Diencephalon (tissue), 1 donor: ENCODE measurements around the gene NCKAP1. TPM values are rescaled to one million over a fixed set of nuclear protein-coding genes. Genes with fewer than 3 reads are reported as not detected.

ENCODE experiments used
- small RNA-seq: library from RNA; depleted of rRNA; stranded (forward); fragments of <200 nt; gene quantifications from one replicate; pipeline ENCODE3, GENCODE V24; 2014
- total RNA-seq: library from RNA; depleted of rRNA; stranded (reverse); fragments of >200 nt; gene quantifications from one replicate; pipeline ENCODE4 v1.2.3, GENCODE V29; 2014

The NCKAP1 gene, protein sequence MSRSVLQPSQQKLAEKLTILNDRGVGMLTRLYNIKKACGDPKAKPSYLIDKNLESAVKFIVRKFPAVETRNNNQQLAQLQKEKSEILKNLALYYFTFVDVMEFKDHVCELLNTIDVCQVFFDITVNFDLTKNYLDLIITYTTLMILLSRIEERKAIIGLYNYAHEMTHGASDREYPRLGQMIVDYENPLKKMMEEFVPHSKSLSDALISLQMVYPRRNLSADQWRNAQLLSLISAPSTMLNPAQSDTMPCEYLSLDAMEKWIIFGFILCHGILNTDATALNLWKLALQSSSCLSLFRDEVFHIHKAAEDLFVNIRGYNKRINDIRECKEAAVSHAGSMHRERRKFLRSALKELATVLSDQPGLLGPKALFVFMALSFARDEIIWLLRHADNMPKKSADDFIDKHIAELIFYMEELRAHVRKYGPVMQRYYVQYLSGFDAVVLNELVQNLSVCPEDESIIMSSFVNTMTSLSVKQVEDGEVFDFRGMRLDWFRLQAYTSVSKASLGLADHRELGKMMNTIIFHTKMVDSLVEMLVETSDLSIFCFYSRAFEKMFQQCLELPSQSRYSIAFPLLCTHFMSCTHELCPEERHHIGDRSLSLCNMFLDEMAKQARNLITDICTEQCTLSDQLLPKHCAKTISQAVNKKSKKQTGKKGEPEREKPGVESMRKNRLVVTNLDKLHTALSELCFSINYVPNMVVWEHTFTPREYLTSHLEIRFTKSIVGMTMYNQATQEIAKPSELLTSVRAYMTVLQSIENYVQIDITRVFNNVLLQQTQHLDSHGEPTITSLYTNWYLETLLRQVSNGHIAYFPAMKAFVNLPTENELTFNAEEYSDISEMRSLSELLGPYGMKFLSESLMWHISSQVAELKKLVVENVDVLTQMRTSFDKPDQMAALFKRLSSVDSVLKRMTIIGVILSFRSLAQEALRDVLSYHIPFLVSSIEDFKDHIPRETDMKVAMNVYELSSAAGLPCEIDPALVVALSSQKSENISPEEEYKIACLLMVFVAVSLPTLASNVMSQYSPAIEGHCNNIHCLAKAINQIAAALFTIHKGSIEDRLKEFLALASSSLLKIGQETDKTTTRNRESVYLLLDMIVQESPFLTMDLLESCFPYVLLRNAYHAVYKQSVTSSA
- total RNA-seq = 217 TPM

DNA sequence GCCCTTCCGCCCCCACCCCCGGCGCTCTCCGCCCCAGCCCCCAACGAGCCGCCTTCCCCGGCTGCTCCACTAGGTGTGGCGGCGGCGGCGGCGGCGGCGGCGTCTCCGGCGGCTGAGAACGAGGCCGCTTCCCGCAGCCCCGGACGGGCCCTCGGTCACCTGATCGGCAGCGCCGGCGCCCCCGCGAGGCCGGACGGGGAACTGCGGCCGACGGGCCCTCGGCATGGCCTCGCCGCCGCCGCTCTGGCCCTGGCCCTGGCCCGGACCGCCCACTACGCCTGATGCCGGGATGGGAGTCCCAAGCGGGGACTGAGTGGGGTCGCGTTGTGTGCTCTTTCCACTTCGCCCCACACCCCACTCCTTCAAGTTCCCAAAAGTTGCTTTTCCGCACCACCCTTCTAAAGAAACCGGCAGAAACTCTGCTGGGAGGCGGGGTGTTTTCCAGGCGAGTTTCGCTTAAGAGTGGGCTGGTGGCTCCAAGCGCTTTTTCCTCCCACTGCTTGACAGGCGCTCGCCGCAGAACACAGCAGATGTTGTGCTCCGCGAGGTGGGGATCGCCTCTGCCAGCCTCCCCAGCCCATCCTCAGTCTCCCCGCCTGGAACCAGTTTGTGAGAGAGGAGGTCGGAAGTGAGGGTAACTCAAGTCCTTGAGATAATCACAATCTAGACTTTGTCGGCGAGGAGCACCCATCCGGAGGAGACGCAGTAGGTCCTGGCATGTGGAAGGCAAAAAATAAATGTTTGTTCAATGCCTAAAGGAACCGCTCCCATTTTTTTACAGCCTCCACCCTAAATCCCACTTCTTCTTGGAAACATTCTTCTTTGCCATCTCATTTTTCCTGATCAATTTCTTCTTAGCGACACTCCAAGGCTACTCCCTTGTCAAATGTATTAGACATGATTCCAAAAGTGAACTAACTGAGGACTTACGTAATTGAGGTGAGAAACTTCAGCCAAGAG, at the start of gene NCKAP1:
NCKAP1 (minus strand) TSS at position 117 of the 960 bp plus-strand sequence. CDS start 358 bp downstream, outside the sequence.

DNA sequence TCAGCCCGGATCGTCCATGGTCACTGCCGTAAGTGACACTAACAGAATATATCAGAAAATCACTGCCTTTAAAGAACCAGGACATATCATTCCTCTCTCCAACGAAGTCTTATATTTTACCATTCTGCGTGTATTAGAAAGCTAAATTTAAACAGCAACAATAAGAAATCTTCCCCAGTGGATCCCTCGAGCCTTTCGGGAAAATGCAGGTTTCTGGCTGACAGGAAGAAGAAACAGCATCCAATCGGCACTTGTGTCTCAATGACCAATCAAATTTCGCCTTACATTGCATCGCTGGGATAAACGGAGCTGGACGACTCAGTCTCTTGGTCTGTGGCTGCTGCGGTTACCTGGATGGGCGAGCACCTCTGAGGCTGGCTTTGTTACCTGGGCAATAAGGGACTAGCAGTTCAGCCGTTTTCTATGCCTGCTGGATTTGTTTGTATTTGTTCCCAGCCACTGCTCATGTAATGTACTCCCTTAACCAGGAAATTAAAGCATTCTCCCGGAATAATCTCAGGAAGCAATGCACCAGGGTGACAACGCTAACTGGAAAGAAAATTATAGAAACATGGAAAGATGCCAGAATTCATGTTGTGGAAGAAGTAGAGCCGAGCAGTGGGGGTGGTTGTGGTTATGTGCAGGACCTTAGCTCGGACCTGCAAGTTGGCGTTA, 40.3 kb upstream of the NCKAP1 start, which contains the start of gene DUSP19:
DUSP19 (plus strand) TSS at position 284 of the 675 bp plus-strand sequence; CDS start at position 471, 187 bp downstream.

DNA sequence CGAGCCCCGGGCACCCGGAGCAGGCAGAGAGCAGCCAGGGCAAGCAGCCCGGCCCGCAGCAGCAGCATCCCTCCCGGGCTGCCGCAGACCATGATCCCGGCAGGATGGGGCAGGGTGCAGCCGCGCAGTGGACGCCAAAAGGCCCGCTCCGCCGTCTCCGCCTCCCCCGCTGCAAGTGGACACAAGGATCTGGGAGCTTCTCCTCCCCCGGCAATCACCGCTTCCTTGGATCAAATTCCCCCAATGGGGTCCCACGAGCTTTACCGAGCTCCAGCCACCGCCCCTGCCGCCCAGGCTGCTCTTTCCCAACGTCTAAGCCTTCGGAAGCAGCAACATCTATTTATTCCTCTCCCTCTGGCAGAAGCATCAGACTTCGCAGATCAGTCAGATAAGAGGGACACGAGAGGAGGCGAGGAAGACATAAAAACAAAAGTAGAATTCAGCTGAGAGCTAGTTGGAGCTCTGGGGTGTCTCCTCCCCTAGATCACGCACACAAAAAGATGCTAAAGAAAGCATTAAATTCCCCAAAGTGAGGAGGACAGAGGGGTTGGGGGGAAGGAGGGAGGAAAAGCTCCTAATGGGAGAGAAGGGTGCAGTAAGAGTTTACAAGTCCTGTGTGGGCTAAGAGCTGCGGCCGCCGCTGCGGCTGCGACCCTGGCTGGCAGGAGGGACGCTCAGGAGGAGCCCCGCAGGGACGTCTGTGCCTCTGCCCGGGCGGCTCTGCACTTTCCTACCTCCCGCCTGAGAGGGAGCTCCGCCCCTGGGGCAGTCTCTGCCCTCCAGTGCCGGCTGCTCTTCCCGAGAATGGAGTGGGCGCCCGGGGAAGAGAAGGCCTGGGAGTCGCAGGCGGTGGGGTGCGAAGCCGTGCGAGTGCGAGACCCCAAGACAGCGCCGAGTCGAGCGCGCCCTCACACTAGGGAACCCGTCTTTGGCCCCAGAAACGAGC, 171.5 kb downstream of the NCKAP1 start, which contains the start of gene FRZB:
FRZB (minus strand) TSS at position 177 of the 946 bp plus-strand sequence; CDS start at position 92, 85 bp downstream.

Small RNA genes lying within 50 kb of the gene (small RNA-seq; reads per million reads assigned to genes)
- gene RF00019 = not detected
- gene RF00599 = not detected
- not detected for gene RNU6-1122P

Other genes with a start within 250 kb of the NCKAP1 start
- gene FRZB, start 171.8 kb downstream of the NCKAP1 start, total RNA-seq = 5.5 TPM
- gene DUSP19, start 40.3 kb upstream of the NCKAP1 start, total RNA-seq = 10.6 TPM
- 44.3 TPM for gene NUP35, start 86.0 kb upstream of the NCKAP1 start, total RNA-seq